Astrocyte (in vitro differentiated cells and primary cell): Measurements from ENCODE around the gene GALNT18. TPM values are rescaled to one million over a fixed set of nuclear protein-coding genes. Genes with fewer than 3 reads are reported as not detected.

ENCODE experiments used
- DNase-seq: peaks from one replicate; pipeline ENCODE4 v3.0.0-alpha.2; 2010; ENCODE audit warnings: low read depth
- FAIRE-seq: peaks from 2 replicates; lab custom pipeline; 2011; peaks lifted over from hg19 to GRCh38; lab: Jason Lieb, UNC
- H2AFZ ChIP-seq: 2 replicates; pipeline ENCODE4 v1.6.0; 2012; ENCODE audit warnings: low read depth, low read length, inconsistent platforms
- H3K27ac ChIP-seq: 2 replicates; pipeline ENCODE4 v1.5.1; 2011; ENCODE audit warnings: low read depth, low read length, inconsistent platforms
- H3K27me3 ChIP-seq: 2 replicates; pipeline ENCODE4 v1.6.0; 2011; ENCODE audit warnings: low read length, inconsistent platforms; ENCODE audit not compliant: insufficient read depth
- H3K36me3 ChIP-seq: 2 replicates; pipeline ENCODE4 v1.5.1; 2011; ENCODE audit warnings: low read length, inconsistent platforms; ENCODE audit not compliant: insufficient read depth
- H3K4me1 ChIP-seq: 2 replicates; pipeline ENCODE4 v1.5.1; 2011; ENCODE audit warnings: low read length, inconsistent platforms; ENCODE audit not compliant: insufficient read depth
- H3K4me2 ChIP-seq: 2 replicates; pipeline ENCODE4 v1.6.0; 2012; ENCODE audit warnings: low read length, inconsistent platforms
- H3K4me3 ChIP-seq: 2 replicates; pipeline ENCODE4 v1.5.1; 2011; ENCODE audit warnings: low read depth, mild to moderate bottlenecking, low read length, inconsistent platforms; ENCODE audit not compliant: insufficient read depth
- H3K79me2 ChIP-seq: 2 replicates; pipeline ENCODE4 v1.6.0; 2012; ENCODE audit warnings: mild to moderate bottlenecking, low read length, inconsistent platforms; ENCODE audit not compliant: insufficient read depth
- H3K9ac ChIP-seq: 2 replicates; pipeline ENCODE4 v1.6.0; 2012; ENCODE audit warnings: mild to moderate bottlenecking, low read length, inconsistent platforms
- H3K9me3 ChIP-seq: 2 replicates; pipeline ENCODE4 v1.5.1; 2012; ENCODE audit warnings: low read depth, mild to moderate bottlenecking, low read length, inconsistent platforms; ENCODE audit not compliant: insufficient read depth
- H4K20me1 ChIP-seq: 2 replicates; pipeline ENCODE4 v1.6.0; 2012; ENCODE audit warnings: low read length, inconsistent platforms; ENCODE audit not compliant: insufficient read depth
- H3K27ac Mint-ChIP-seq: one replicate; pipeline ENCODE4 v1.8.0; 2021; ENCODE audit warnings: mild to moderate bottlenecking, mixed read lengths; ENCODE audit not compliant: unreplicated experiment
- H3K27me3 Mint-ChIP-seq: one replicate; pipeline ENCODE4 v1.8.0; 2021; ENCODE audit warnings: low read depth, mixed read lengths; ENCODE audit not compliant: unreplicated experiment
- H3K36me3 Mint-ChIP-seq: one replicate; pipeline ENCODE4 v1.8.0; 2021; ENCODE audit warnings: low read depth, mixed read lengths; ENCODE audit not compliant: unreplicated experiment
- H3K4me1 Mint-ChIP-seq: one replicate; pipeline ENCODE4 v1.8.0; 2021; ENCODE audit warnings: low read depth, mixed read lengths; ENCODE audit not compliant: unreplicated experiment
- H3K4me3 Mint-ChIP-seq: one replicate; pipeline ENCODE4 v1.8.0; 2021; ENCODE audit warnings: mild to moderate bottlenecking, moderate library complexity, mixed read lengths; ENCODE audit not compliant: unreplicated experiment
- H3K9me3 Mint-ChIP-seq: one replicate; pipeline ENCODE4 v1.8.0; 2021; ENCODE audit warnings: mild to moderate bottlenecking, mixed read lengths; ENCODE audit not compliant: unreplicated experiment
- CTCF ChIP-seq: IDR thresholded peaks from 2 replicates; pipeline ENCODE4 v1.5.1; 2011; ENCODE audit warnings: low read depth, mild to moderate bottlenecking, inconsistent platforms, low read length, moderate library complexity; ENCODE audit not compliant: insufficient read depth
- EZH2 ChIP-seq: IDR thresholded peaks from 2 replicates; pipeline ENCODE4 v1.6.1; 2012; ENCODE audit warnings: mild to moderate bottlenecking, low read length, inconsistent platforms; ENCODE audit not compliant: insufficient read depth
- total RNA-seq: library from RNA; stranded (reverse); gene quantifications from 2 replicates; pipeline ENCODE4 v1.2.1, GENCODE V29; 2021

The GALNT18 gene
- total RNA-seq, 1 donor from 2014 or later, result 6.5 TPM

DNA sequence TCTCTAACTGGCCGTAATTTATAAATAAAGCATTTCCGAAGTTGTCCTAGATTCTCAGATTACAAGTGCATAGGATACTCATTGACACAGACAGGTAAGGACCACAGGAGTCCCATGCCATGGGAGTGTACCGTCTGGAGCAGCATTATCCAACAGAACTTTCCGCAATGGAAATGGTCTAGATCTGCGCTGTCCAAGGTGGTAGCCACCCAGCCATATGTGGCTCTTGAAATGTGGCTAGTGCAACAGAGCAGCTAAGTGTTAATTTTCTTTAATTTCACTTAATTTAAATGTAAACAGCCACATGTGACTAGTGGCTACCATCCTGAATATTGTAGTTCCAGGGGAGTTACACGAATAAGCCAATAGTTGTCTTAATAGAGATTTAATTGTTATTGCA lies 71.3 kb downstream of the GALNT18 start:
- no peak for TF ChIP-seq EZH2
- TF ChIP-seq CTCF, result no peak
- Histone ChIP-seq H3K9ac (no peak overlapping the region), H3K9me3 (no peaks in the 10 kb centered on the region), H3K4me1 (no peaks in the 10 kb centered on the region), H3K27ac (no peak overlapping the region), H3K4me3 (no peak overlapping the region), H3K36me3 (no peaks in the 10 kb centered on the region), H4K20me1 (no peaks in the 10 kb centered on the region), H3K4me2 (no peak overlapping the region), H3K79me2 (no peaks in the 10 kb centered on the region), H3K27me3 (peaks cover 21% of the 10 kb centered on the region), H2AFZ (no peak overlapping the region)
- Mint-ChIP-seq H3K36me3 (no peaks in the 10 kb centered on the region), H3K9me3 (no peaks in the 10 kb centered on the region), H3K27ac (no peak overlapping the region), H3K27me3 (peaks cover 32% of the 10 kb centered on the region), H3K4me1 (no peaks in the 10 kb centered on the region), H3K4me3 (no peak overlapping the region)
- DNase-seq (no peak), FAIRE-seq (no peak)

GRCh38 chr11:11545285-11546275 lies 76.2 kb downstream of the GALNT18 start:
- no peak for TF ChIP-seq CTCF
- no peak for TF ChIP-seq EZH2
- H3K4me1 ChIP-seq, result no peaks in the 10 kb centered on the region
- Mint-ChIP-seq H3K36me3 (no peaks in the 10 kb centered on the region), H3K9me3 (no peaks in the 10 kb centered on the region), H3K27me3 (peaks cover 14% of the 10 kb centered on the region), H3K27ac (no peak overlapping the region), H3K4me3 (no peak overlapping the region), H3K4me1 (no peaks in the 10 kb centered on the region)
- FAIRE-seq, result no peak
- no peak overlapping the region for H2AFZ ChIP-seq
- no peak overlapping the region for H3K9ac ChIP-seq
- no peak overlapping the region for H3K27ac ChIP-seq
- no peaks in the 10 kb centered on the region for H3K36me3 ChIP-seq
- H4K20me1 ChIP-seq, result no peaks in the 10 kb centered on the region
- no peaks in the 10 kb centered on the region for H3K9me3 ChIP-seq
- H3K27me3 ChIP-seq, result peaks cover 19% of the 10 kb centered on the region
- no peak overlapping the region for H3K4me2 ChIP-seq
- H3K79me2 ChIP-seq, result no peaks in the 10 kb centered on the region
- H3K4me3 ChIP-seq, result no peak overlapping the region
- DNase-seq, result no peak

DNA sequence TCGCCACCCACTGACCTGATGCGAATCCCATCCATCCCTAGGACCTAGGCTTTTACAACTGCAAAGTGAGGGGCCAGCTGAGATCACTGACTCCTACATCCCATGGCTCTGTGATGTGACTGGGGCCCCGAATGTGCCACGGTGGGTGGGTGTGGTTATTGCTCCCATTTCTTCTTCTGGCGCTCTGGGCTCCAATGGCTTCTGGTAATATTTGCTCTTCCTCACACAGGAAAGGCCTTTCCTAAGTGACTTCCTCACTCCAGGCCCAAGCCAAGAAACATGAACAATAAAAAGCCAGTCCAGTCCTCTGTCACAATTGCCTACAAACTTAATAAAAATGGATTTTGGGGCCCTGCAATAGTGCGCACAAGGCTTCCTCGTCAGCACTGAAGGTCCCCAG lies 78.1 kb downstream of the GALNT18 start:
- peaks cover 19% of the 10 kb centered on the region for H3K27me3 ChIP-seq
- H3K36me3 Mint-ChIP-seq, result no peaks in the 10 kb centered on the region
- no peaks in the 10 kb centered on the region for H4K20me1 ChIP-seq
- H3K27ac ChIP-seq, result no peak overlapping the region
- no peak overlapping the region for H3K27ac Mint-ChIP-seq
- no peak for FAIRE-seq
- no peak overlapping the region for H3K4me3 ChIP-seq
- H3K9me3 ChIP-seq, result no peaks in the 10 kb centered on the region
- no peak overlapping the region for H3K4me2 ChIP-seq
- H2AFZ ChIP-seq, result no peak overlapping the region
- peaks cover 2% of the 10 kb centered on the region for H3K4me1 Mint-ChIP-seq
- no peak overlapping the region for H3K9ac ChIP-seq
- peaks cover 17% of the 10 kb centered on the region for H3K27me3 Mint-ChIP-seq
- H3K79me2 ChIP-seq, result no peaks in the 10 kb centered on the region
- no peak overlapping the region for H3K4me3 Mint-ChIP-seq
- H3K4me1 ChIP-seq, result no peaks in the 10 kb centered on the region
- DNase-seq, result no peak
- TF ChIP-seq CTCF, result no peak
- no peak for TF ChIP-seq EZH2
- no peaks in the 10 kb centered on the region for H3K9me3 Mint-ChIP-seq
- H3K36me3 ChIP-seq, result no peaks in the 10 kb centered on the region
